Astrocyte of the spinal cord (primary cell): ENCODE measurements around the gene CAMK1G.

Experiments
- DNase-seq: peaks from one replicate; pipeline ENCODE4 v3.0.0; 2011; ENCODE audit warnings: low read depth, low spot score
- H3K4me3 ChIP-seq: 2 replicates; pipeline ENCODE4 v1.5.1; 2011; ENCODE audit warnings: low read depth, mild to moderate bottlenecking, low read length, moderate library complexity
- in situ Hi-C: cut with HindIII; loops from 2 replicates; pipeline ENCODE4 v1.10.0; 2017; ENCODE audit warnings: low sequenced_read_pairs
- TF ChIP-seq, protein P1 (sequence below): IDR thresholded peaks from 2 replicates; pipeline ENCODE4 v1.5.1; 2012; ENCODE audit warnings: low read depth, mild to moderate bottlenecking, low read length, inconsistent platforms

CAMK1G gene

DNA sequence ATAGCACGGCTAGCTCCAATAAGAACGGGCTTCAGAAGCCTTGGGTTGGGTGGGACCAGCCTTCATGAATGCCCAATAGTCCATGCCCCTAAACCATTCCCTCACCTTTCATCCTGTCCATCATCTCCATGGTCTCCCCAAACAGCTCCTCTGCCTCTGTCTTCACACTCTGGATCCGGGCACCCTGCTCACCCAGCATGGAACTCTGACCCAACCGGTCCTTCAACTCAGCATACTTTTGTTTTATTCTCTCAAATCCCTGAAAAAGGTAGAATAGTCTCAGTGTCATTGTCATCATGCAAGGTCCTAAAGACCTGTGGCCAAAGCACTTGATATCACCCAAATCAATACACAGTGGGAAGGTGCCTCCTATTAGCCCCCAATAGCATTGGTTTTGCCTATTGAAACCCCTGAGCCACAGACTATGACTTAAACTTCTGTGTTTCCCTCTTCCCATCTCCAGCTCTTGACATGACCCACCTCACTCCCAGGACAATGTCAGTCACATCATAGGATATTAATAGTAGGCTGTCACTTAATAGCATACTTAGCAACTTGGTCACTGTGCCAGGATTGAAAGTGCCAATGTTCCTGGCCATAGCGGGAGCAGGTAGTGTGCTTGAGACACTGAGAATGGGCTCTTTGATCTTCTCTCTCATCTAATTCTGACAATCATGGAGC lies 33.0 kb downstream of the CAMK1G start:
- in situ Hi-C loops, result no loop called here
- TF ChIP-seq, protein P1, sequence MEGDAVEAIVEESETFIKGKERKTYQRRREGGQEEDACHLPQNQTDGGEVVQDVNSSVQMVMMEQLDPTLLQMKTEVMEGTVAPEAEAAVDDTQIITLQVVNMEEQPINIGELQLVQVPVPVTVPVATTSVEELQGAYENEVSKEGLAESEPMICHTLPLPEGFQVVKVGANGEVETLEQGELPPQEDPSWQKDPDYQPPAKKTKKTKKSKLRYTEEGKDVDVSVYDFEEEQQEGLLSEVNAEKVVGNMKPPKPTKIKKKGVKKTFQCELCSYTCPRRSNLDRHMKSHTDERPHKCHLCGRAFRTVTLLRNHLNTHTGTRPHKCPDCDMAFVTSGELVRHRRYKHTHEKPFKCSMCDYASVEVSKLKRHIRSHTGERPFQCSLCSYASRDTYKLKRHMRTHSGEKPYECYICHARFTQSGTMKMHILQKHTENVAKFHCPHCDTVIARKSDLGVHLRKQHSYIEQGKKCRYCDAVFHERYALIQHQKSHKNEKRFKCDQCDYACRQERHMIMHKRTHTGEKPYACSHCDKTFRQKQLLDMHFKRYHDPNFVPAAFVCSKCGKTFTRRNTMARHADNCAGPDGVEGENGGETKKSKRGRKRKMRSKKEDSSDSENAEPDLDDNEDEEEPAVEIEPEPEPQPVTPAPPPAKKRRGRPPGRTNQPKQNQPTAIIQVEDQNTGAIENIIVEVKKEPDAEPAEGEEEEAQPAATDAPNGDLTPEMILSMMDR, result no peak
- H3K4me3 ChIP-seq, result no peak overlapping the region
- DNase-seq, result no peak

DNA sequence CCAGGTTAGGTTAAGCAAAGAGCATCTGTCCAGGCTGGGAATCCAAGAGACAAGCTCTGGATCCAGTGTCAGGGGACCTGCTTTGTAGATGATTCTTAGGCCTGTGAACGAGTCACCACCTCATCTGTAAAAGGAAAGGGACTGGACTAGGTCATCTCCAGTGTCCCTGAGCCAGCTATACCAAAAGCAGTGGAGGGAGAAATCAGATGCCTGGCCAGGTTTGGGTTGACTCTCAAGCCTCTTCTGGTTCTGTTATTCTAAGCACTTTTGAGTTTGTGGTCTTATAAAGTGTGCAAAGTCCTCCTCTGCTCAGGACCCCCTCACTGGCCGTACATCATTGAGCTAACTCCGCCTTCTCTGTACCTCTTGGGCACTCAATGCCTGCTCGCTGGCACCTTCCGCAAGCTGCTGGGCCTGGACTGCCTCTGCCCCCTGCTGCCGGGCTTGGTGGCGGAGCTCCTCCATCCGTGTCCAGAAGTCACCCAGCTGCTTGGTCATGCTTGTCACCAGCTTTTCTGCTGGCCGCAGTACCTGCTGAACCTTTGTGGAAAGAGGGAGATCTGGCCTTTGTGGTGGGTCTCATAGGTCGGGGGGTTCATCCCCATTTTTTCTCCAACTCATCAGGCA lies 33.6 kb downstream of the CAMK1G start:
- no peak for DNase-seq
- TF ChIP-seq, protein P1, result no peak
- H3K4me3 ChIP-seq, result no peak overlapping the region
- in situ Hi-C loops, result no loop called here

DNA sequence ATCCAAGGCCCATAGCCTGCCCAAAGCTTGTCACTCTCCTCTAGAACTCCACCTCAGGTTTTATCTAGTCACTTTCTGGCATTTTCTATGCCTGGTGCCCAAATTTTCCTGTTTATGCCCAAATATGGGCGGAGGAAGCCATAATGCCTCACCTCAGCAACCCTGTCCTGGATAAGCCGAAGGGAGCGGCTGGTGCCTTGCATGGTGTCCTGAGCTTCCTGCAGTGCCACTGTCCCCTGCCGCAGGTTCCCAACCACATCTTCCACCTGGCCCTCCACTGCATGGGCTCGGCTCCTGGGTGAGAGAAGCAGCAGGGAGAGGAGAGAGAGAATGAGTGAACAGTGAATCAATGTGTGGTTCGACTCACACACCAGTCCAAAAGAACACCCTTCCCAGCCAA lies 34.2 kb downstream of the CAMK1G start:
- in situ Hi-C loops, result no loop called here
- H3K4me3 ChIP-seq, result no peak overlapping the region
- DNase-seq, result no peak
- TF ChIP-seq, protein P1, result no peak

DNA sequence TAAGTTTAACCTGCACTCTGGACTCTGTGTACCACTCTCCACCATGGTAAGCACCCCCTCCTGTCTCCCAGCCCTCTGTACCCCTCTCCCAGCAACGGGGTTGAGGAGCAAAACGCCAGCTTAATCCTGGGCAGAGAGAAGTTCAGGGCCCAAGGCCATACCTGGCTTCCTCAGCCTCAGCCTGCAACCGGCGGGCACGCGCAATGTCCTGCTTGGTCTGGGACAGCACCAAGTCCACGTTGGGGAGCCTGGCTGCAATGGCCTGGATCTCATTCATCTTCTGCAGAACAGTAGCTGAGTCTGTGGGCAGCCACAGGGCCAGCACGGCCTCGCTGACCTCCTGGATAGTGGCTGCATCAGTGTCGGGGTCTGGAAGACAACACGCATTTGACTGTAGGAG lies 34.8 kb downstream of the CAMK1G start:
- DNase-seq, result no peak
- in situ Hi-C loops, result no loop called here
- H3K4me3 ChIP-seq, result no peak overlapping the region
- TF ChIP-seq, protein P1, result no peak

DNA sequence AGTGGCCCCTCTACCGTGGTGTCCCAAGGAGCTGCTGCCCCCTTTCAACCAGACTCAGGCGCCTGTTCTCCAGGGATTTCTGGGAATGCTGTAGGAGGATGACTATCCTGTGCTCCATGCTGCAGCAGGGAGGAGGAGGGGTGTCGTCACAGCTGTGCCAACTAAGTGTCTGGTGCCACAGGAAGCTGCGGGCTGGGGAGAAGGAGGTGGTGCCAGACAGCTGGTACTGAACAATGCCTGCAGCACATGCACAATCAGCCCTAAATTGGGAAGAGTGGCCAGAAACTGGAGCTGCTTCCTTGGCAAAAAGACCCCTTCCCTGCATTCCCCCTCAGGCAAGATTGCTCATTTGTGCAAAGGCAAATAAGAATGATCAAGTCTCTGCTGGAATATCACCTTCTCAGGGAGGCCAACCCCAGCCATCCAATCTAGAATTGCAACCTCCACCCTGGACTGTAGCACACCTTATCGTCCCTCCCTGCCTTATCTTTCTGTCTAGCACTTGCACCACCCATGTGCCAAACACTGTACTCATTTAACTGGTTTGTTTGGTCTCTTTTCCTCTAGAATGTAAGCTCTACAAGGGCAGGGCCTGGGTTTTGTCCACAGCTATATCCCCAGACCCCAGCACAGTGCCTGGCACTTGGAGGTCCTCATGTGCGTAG lies 35.4 kb downstream of the CAMK1G start:
- DNase-seq, result no peak
- in situ Hi-C loops, result no loop called here
- TF ChIP-seq, protein P1, result no peak
- no peak overlapping the region for H3K4me3 ChIP-seq

DNA sequence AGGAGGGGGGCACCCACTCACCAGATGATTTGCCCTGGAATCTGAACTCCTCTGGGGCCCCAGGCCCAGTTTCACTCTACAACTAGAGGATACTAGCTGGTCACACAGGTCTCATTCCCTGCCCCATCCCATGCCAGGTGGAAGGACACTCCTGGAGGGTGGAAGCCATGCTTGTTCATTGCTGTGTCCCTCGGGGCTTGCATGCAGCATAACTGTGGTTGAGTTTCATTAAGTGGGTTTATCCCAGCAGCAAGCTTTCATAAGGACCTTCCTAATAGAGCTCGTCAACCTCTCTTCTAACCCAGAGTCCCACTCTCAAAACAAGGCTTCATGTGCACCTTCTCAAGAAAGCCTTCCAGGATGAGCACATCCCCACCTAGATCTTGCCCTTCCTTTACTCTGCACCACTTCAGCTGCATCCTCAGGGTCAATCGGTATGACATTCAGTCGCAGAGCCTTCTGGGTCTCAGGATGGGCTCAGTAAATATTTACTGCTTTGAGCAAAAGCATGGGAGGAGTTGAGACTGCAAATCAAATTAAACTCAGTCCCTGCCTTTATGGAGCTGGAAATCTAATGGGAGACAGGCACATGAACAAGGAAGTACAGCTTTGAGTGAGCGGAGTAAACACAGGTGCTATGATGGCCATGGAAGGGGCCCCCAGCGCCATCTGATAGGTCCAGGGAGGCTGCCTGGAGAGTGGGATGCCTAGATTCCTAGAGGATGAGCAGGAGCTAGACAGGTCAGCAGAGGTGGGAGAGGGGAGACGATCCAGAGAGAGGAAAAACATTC lies 36.4 kb downstream of the CAMK1G start:
- no peak for DNase-seq
- H3K4me3 ChIP-seq, result no peak overlapping the region
- TF ChIP-seq, protein P1, result no peak
- in situ Hi-C loops, result no loop called here
